ENCODE measurements around the gene TEP1. TPM values are rescaled to one million over a fixed set of nuclear protein-coding genes. Genes with fewer than 3 reads are reported as not detected.

Gene TEP1
- 63.0 and 68.7 TPM in 2 replicates for total RNA-seq (2013; cell fraction: nucleolus; rRNA removed)
- total RNA-seq (2014; rRNA removed) = 18.8 and 19.1 TPM in 2 replicates
- total RNA-seq (2014; rRNA removed; fragmentation: Illumina TruSeq; extraction: Trizol) = 14.8 TPM in 2 replicates
- 23.2 and 28.9 TPM in 2 replicates for total RNA-seq (2021)
- 11.2 TPM for polyA plus RNA-seq (2011; ENCODE audit: low read depth)
- 20.7 and 22.1 TPM in 2 replicates for polyA plus RNA-seq (2011; rRNA removed)
- polyA plus RNA-seq (2011; cell fraction: cytosol; rRNA removed) = 10.2 and 12.9 TPM in 2 replicates
- polyA plus RNA-seq (2011; cell fraction: nucleus; rRNA removed) = 62.4 and 64.2 TPM in 2 replicates
- polyA plus RNA-seq (2012) = 16.6 and 18.2 TPM in 2 replicates
- polyA plus RNA-seq (2014; fragmentation: Illumina TruSeq; extraction: Trizol) = 29.7 and 48.4 TPM in 2 replicates
- polyA plus RNA-seq (2014; fragmentation: Nextera tagmentation; extraction: Ambion mirVana) = 1 to 10 TPM; 3.3 to 6.4 TPM
- polyA plus RNA-seq (2014; rRNA removed) = 16.1 and 20.0 TPM in 2 replicates
- 1 to 10 TPM; 7.8 to 7.9 TPM for polyA plus RNA-seq (2016; fragmentation: Nextera tagmentation; extraction: Ambion mirVana)
- 17.6 and 30.4 TPM in 2 replicates for polyA minus RNA-seq (2011; rRNA and poly(A)+ RNA removed)
- 7.1 and 9.8 TPM in 2 replicates for polyA minus RNA-seq (2011; cell fraction: cytosol; rRNA and poly(A)+ RNA removed)
- 21.4 and 31.4 TPM in 2 replicates for polyA minus RNA-seq (2011; cell fraction: nucleus; rRNA and poly(A)+ RNA removed)
- Bru-seq, nascent RNA = percentile 76 among the genes with signal in this experiment
- percentile 84 among the genes with signal in this experiment for BruChase-seq, experiment 1, labeled RNA remaining after a 6-hour chase
- BruChase-seq, experiment 2, labeled RNA remaining after a 2-hour chase = percentile 83 among the genes with signal in this experiment
- long read RNA-seq, experiment 1, partial matches to known transcripts = 0 of 1 reads
- long read RNA-seq, experiment 1, other reads (novel, unspliced or antisense) = 1 of 1 reads
- long read RNA-seq, experiment 2, partial matches to known transcripts = 4 of 6 reads
- long read RNA-seq, experiment 2, other reads (novel, unspliced or antisense) = 2 of 6 reads

GRCh38 chr14:20412876-20413743 lies at the start of gene TEP1:
Gene TEP1 (minus strand): TSS chr14:20413501. CDS start chr14:20408439, 5,062 bp downstream.
- DNase-seq (ENCODE audit: low read depth, low spot score) (no peak), FAIRE-seq (no peak), ATAC-seq (peak; percentile 94)
- ChIA-PET SMC1A (ENCODE audit: uncharacterized antibody, unreplicated experiment) (interaction anchor here (0.7 to 3.8 kb wide), 13 partner anchors 11 to 271 kb away, joined by 3 to 56 read pairs (median 13); partner anchors contain the start of genes APEX1, CCNB1IP1, OSGEP and PARP2), POLR2A (interaction anchor here (0.5 to 3.7 kb wide), 11 partner anchors 8 to 85 kb away, joined by 3 to 29 read pairs (median 4); partner anchors contain the start of genes APEX1, OSGEP, PARP2 and PIP4P1), RAD21 (ENCODE audit: unreplicated experiment) (interaction anchor here (0.7 to 6.5 kb wide), 12 partner anchors 9 to 267 kb away, joined by 3 to 78 read pairs (median 4); partner anchors contain the start of genes APEX1, OSGEP, PARP2 and PIP4P1), CTCF (interaction anchor here (0.9 to 4.4 kb wide), 14 partner anchors 11 to 277 kb away, joined by 3 to 91 read pairs (median 23); partner anchors contain the start of genes APEX1, CCNB1IP1, OSGEP and PARP2)
- Histone ChIP-seq H3K4me1 (ENCODE audit: control insufficient read depth, insufficient read depth, low read length) (peaks cover 4% of the 10 kb centered on the region), H3K9ac (ENCODE audit: control insufficient read depth, insufficient read depth, low read length) (peak within 1 kb of the TSS; percentile 91), H3K4me2 (ENCODE audit: control insufficient read depth, insufficient read depth) (peak within 1 kb of the TSS; percentile 83), H3K4me3 (peak within 1 kb of the TSS; percentile 99), H3K9me3 (replicated peaks; ENCODE audit: control insufficient read depth, insufficient read depth, low read length) (no peaks in the 10 kb centered on the region), H3K27me3 (replicated peaks in 1 of 2; ENCODE audit: control insufficient read depth in 2 of 2, insufficient read depth in 2 of 2, low read length in 1 of 2) (no peaks in the 10 kb centered on the region), H3K36me3 (ENCODE audit: control insufficient read depth in 2 of 2, insufficient read depth in 2 of 2, low read length in 1 of 2) (peaks cover 0 to 2% of the 10 kb centered on the region in 2 experiments; a peak in 2 of 4 replicates), H2AFZ (ENCODE audit: control insufficient read depth, low read depth, low read length) (peak within 1 kb of the TSS; percentile 67), H3K27ac (ENCODE audit: control insufficient read depth, insufficient read depth) (peak within 1 kb of the TSS; percentile 94), H4K20me1 (ENCODE audit: control insufficient read depth, insufficient read depth) (no peaks in the 10 kb centered on the region; the same call in 1 of the 2 replicates), H3K79me2 (ENCODE audit: control insufficient read depth, insufficient read depth, low read length) (peaks cover 11% of the 10 kb centered on the region)
- in situ Hi-C loops (cut with MboI) (loop anchor here (5.0 kb wide), 1 partner anchor 199 kb away; no protein-coding TSS in a partner anchor), intact Hi-C loops (cut with micrococcal nuclease; ENCODE audit: unreplicated experiment) (loop anchor here (1.0 to 5.0 kb wide), 7 partner anchors 14 to 269 kb away; partner anchors contain the start of genes APEX1, OSGEP, PARP2 and RNASE4)
- TSS peak; percentile 85 for BruUV-seq (replicated peaks)
- WGBS (ENCODE audit: insufficient coverage, insufficient replicate concordance, low lambda C conversion rate, missing lambda C conversion rate) = 2% methylated on average over 40 of the region's 43 CpGs
- TF ChIP-seq SIN3A (IDR thresholded peaks at IDR 0.05; ENCODE audit: low read depth, low read length) = no peak; the same call in none of the 2 replicates
- TF ChIP-seq, protein P1, sequence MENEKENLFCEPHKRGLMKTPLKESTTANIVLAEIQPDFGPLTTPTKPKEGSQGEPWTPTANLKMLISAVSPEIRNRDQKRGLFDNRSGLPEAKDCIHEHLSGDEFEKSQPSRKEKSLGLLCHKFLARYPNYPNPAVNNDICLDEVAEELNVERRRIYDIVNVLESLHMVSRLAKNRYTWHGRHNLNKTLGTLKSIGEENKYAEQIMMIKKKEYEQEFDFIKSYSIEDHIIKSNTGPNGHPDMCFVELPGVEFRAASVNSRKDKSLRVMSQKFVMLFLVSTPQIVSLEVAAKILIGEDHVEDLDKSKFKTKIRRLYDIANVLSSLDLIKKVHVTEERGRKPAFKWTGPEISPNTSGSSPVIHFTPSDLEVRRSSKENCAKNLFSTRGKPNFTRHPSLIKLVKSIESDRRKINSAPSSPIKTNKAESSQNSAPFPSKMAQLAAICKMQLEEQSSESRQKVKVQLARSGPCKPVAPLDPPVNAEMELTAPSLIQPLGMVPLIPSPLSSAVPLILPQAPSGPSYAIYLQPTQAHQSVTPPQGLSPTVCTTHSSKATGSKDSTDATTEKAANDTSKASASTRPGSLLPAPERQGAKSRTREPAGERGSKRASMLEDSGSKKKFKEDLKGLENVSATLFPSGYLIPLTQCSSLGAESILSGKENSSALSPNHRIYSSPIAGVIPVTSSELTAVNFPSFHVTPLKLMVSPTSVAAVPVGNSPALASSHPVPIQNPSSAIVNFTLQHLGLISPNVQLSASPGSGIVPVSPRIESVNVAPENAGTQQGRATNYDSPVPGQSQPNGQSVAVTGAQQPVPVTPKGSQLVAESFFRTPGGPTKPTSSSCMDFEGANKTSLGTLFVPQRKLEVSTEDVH (IDR thresholded peaks at IDR 0.05; ENCODE audit: low read depth, partially characterized antibody) = no peak
- TF ChIP-seq MAX (IDR thresholded peaks at IDR 0.05; ENCODE audit: low read depth, low read length) = peak; percentile 55; the same call in 1 of the 2 replicates
- no peak for TF ChIP-seq YY1 (IDR thresholded peaks at IDR 0.05; ENCODE audit: low read depth, low read length)
- no peak for TF ChIP-seq STAT1 (conservative IDR thresholded peaks at IDR 0.05)
- TF ChIP-seq CBX5 (IDR thresholded peaks at IDR 0.05; ENCODE audit: low read depth) = no peak
- TF ChIP-seq ZNF622 (IDR thresholded peaks at IDR 0.05) = no peak
- TF ChIP-seq RFX5 (IDR thresholded peaks at IDR 0.05; ENCODE audit: low read depth, low read length) = no peak
- TF ChIP-seq BHLHE40 (IDR thresholded peaks at IDR 0.05; ENCODE audit: borderline replicate concordance in 1 of 2, low read depth in 2 of 2, low read length in 1 of 2) = peak in 1 of 2 experiments; percentile 38; a peak in 1 of 4 replicates
- TF ChIP-seq, protein P2, sequence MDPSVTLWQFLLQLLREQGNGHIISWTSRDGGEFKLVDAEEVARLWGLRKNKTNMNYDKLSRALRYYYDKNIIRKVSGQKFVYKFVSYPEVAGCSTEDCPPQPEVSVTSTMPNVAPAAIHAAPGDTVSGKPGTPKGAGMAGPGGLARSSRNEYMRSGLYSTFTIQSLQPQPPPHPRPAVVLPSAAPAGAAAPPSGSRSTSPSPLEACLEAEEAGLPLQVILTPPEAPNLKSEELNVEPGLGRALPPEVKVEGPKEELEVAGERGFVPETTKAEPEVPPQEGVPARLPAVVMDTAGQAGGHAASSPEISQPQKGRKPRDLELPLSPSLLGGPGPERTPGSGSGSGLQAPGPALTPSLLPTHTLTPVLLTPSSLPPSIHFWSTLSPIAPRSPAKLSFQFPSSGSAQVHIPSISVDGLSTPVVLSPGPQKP (IDR thresholded peaks at IDR 0.05; ENCODE audit: low read depth, low read length) = 0 out of 2 replicates have a peak, but pooled peaks have one; percentile 24
- no peak for TF ChIP-seq RCOR1 (conservative IDR thresholded peaks at IDR 0.05; ENCODE audit: low read depth, low read length)
- TF ChIP-seq TBL1XR1 (IDR thresholded peaks at IDR 0.05; ENCODE audit: low read depth, low read length) = no peak; the same call in 1 of the 2 replicates
- no peak for TF ChIP-seq NFIC (IDR thresholded peaks at IDR 0.05; ENCODE audit: low read depth, low read length)
